GM12892 (cell line): ENCODE data around the gene VWF.

ENCODE experiments used
- POLR2A ChIP-seq: IDR thresholded peaks from 2 replicates; pipeline ENCODE4 v1.6.1; 2011; ENCODE audit warnings: low read depth, low read length, control low read depth
- POLR2AphosphoS5 ChIP-seq: IDR thresholded peaks from 2 replicates; pipeline ENCODE4 v1.6.1; 2011; ENCODE audit warnings: low read depth, low read length, control low read depth
- TAF1 ChIP-seq: IDR thresholded peaks from 2 replicates; pipeline ENCODE4 v1.6.1; 2011; ENCODE audit warnings: low read depth, mild to moderate bottlenecking, control low read depth, low read length, borderline replicate concordance

GRCh38 chr12:6096527-6096926 lies 27.9 kb downstream of the VWF start:
- TF ChIP-seq POLR2A, result no peak
- TF ChIP-seq TAF1, result no peak
- no peak for TF ChIP-seq POLR2AphosphoS5
